HG02885 (cell line): ENCODE data around the gene POU6F2.
"Not testable (repeated sequence)": the region's sequence is repeated elsewhere in the genome, so short reads cannot be mapped to it uniquely, and the experiment has no call there.

Experiments
- ATAC-seq: cut with Tn5 transposase; IDR thresholded peaks from one replicate; pipeline ENCODE4 v1.9.1; 2021; ENCODE audit warnings: mild to moderate bottlenecking; ENCODE audit not compliant: unreplicated experiment, poor library complexity

The POU6F2 gene

DNA sequence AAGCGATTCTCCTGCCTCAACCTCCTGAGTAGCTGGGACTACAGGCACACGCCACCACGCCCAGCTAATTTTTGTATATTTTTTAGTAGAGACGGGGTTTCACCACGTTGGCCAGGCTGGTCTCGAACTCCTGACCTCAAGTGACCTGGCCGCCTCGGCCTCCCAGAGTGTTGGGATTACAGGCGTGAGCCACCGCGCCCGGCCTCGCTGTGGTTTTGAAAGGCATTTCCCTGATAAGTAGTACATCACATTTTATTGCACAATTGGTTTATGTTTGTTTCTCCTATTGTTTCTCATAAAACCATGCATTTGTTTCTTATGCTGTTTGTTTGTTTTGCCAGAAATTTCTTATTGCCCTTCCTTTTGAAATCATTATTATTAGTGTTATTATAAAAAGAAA lies 353.9 kb downstream of the POU6F2 start:
- ATAC-seq = not testable (repeated sequence)

DNA sequence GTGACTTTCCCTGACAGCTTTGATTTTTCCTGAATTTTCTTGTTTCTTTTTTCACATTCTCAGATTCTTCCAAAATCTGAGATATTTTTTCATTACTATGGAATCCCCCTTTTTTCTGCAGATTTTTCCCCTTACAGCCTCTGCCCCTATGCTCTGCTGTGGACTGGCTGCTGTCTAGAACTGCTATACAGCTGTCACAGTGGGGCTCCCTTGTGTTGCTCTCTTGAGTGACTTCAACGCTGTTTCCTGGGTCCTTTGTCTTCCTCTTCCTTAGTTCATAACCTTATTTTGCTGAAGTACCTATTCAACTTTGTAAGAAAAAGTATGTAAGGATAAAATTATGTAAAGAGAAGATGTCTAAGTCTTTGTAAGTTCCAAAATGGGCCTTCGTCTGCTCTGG lies 354.4 kb downstream of the POU6F2 start:
- ATAC-seq = no peak

- ATAC-seq = no peak
Observed at GRCh38 chr7:39333701-39334100, 356.0 kb downstream of the POU6F2 start.

GRCh38 chr7:39336442-39336841 lies 358.7 kb downstream of the POU6F2 start:
- no peak for ATAC-seq

- ATAC-seq = no peak
Observed at GRCh38 chr7:39338716-39339115, 361.0 kb downstream of the POU6F2 start.

- no peak for ATAC-seq
Observed at GRCh38 chr7:39339591-39339990, 361.9 kb downstream of the POU6F2 start.

DNA sequence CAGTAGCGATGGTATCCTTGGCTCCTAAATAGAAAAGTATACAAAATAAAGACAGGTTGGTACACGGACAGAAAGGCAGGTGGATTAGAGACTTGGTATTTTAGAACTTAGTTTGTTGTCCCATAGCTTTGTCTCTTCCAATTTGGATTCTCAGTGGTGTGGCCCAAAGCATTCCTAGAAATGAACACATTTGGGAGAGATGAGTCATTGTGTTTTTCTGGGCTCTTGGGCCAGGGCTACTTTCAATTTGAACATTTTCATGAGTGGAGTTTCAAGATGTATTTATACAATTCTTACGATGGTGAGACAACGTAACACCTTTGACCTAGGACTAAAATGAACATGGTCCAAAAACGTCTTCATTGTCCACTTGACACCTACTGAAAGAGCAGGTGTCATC lies 363.4 kb downstream of the POU6F2 start:
- ATAC-seq = no peak

- ATAC-seq = no peak
Observed at GRCh38 chr7:39342763-39343162, 365.1 kb downstream of the POU6F2 start.

GRCh38 chr7:39349452-39350123 lies 371.9 kb downstream of the POU6F2 start:
- no peak for ATAC-seq

GRCh38 chr7:39353615-39354376 lies 376.1 kb downstream of the POU6F2 start:
- no peak for ATAC-seq

- ATAC-seq = no peak
Observed at GRCh38 chr7:39355664-39356063, 378.0 kb downstream of the POU6F2 start.

- no peak for ATAC-seq
Observed at GRCh38 chr7:39356172-39356925, 378.6 kb downstream of the POU6F2 start.

DNA sequence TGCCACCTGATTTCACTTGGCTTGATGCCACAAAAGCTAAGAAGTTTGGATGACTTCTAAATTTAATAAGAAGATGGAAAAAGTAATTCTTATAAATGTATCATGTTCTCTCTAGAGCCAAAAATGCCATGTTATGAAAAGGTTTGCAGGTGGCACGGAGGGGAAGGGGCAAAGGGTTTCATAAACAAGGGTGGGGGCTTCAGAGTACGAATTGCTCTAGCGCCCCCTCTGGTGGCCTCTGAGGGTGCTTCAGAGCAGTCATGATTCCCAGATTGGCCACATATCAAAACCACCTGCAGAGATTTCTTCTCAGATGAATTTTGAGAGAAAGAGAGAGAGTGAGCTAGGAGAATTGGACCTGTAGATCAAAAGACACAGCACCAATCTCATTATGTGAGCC lies 379.9 kb downstream of the POU6F2 start:
- ATAC-seq = no peak

- no peak for ATAC-seq
Observed at GRCh38 chr7:39360038-39360437, 382.3 kb downstream of the POU6F2 start.

- no peak for ATAC-seq
Observed at GRCh38 chr7:39360766-39361165, 383.1 kb downstream of the POU6F2 start.

DNA sequence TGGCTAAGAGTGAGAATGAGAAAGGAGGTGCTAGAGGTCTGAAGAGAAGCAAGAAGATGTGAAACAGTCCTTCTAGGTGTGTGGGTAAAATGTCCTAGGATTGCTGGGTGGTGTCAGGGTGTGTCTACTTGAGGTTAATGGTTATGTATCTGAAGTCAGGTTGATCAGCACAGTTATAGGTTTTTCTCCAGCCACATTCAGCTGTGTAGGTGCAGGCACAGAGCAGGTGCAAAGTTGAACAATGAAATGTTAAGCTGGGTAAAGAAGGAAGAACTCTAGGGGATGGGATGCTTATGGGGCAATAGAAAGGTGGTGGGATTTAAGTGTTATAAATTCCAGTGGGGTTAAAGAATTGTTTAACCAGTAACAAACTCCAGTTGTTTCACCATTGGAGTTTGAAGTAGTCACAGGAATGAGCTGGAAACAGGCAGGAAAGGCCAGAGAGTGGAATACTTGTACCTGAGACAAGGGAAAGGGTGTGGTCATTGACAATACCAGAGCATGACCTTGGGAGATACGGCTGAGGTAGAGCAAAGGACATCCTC lies 388.1 kb downstream of the POU6F2 start:
- ATAC-seq = no peak

DNA sequence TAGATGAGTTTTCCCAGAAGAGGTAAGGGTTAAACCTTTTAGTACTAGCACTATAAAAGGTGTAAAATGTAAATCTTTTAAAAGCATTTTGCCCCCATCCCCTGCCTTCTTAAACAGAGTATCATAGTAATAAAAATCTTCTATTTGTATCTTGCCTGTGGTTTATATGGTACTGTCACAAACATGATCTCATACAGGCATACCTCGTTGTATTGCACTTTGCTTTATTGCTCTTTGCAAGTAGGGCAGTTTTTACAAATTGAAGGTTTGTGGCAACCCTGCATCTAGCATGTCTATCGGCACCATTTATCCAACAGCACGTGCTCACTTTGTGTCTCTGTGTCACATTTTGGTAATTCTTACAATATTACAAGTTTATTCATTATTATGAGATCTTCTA lies 389.7 kb downstream of the POU6F2 start:
- no peak for ATAC-seq

GRCh38 chr7:39367943-39368342 lies 390.2 kb downstream of the POU6F2 start:
- no peak for ATAC-seq

DNA sequence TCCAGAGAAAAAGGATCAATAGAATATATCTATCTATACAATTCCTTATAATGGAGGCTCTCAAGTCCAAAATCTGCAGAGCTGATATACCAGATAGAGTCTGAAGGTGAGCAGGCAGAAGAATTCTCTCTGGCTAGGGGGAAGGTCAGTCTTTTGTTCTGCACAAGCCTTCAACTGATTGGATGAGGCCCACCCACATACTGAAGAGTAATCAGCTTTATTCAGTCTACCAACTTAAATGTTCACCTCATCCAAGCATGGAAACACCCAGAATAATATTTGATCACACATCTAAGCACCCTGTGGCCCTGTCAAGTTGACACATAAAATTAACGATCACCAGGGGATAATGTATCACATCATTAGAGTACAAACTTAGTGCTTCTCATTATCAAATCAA lies 394.7 kb downstream of the POU6F2 start:
- no peak for ATAC-seq

- no peak for ATAC-seq
Observed at GRCh38 chr7:39374436-39375040, 396.8 kb downstream of the POU6F2 start.
